K562 (cell line): ENCODE measurements around the gene LYRM1. TPM values are rescaled to one million over a fixed set of nuclear protein-coding genes. Genes with fewer than 3 reads are reported as not detected.
A peak's percentile ranks its signal among the peaks of the same experiment; 100 is the strongest.

Experiments
- CHAMP1 ChIP-seq: fragments of 450-650 bp; IDR thresholded peaks from 2 replicates; pipeline ENCODE4 v1.6.1; 2016; ENCODE audit warnings: mild to moderate bottlenecking
- E2F3 ChIP-seq: fragments of 250-450 bp; sonication (Bioruptor Pico); IDR thresholded peaks from 2 replicates; pipeline ENCODE4 v1.4.0; 2020; ENCODE audit warnings: mild to moderate bottlenecking
- FIP1L1 ChIP-seq: fragments of 200-400 bp; formaldehyde crosslinking; IDR thresholded peaks from 2 replicates; pipeline ENCODE4 v1.6.1; 2018; ENCODE audit warnings: mild to moderate bottlenecking, low read depth, low read length; ENCODE audit not compliant: poor library complexity, severe bottlenecking
- HDAC2 ChIP-seq: fragments of 450-650 bp; IDR thresholded peaks from 2 replicates; pipeline ENCODE4 v1.6.1; 2016; ENCODE audit warnings: mild to moderate bottlenecking
- HDAC3 ChIP-seq: fragments of 450-650 bp; IDR thresholded peaks from 2 replicates; pipeline ENCODE4 v1.6.1; 2018; ENCODE audit warnings: borderline replicate concordance, mild to moderate bottlenecking, moderate library complexity; ENCODE audit not compliant: partially characterized antibody
- HDAC8 ChIP-seq: fragments of 450-650 bp; IDR thresholded peaks from 2 replicates; pipeline ENCODE4 v1.6.1; 2016; ENCODE audit warnings: mild to moderate bottlenecking, missing genetic modification characterization, moderate library complexity, missing compliant biosample characterization
- HMG20A ChIP-seq: fragments of 450-650 bp; formaldehyde crosslinking; conservative IDR thresholded peaks from 2 replicates; pipeline ENCODE4 v1.4.0; 2020; ENCODE audit warnings: mild to moderate bottlenecking, mixed read lengths
- HNRNPLL ChIP-seq: fragments of 200-400 bp; formaldehyde crosslinking; IDR thresholded peaks from 2 replicates; pipeline ENCODE4 v1.6.1; 2017; ENCODE audit warnings: low read length, low read depth, mild to moderate bottlenecking; ENCODE audit not compliant: poor library complexity, severe bottlenecking
- NBN ChIP-seq: fragments of 450-650 bp; IDR thresholded peaks from 2 replicates; pipeline ENCODE4 v1.6.1; 2016; ENCODE audit warnings: low read depth, mild to moderate bottlenecking
- NCOA2 ChIP-seq, 2 experiments: fragments of 450-650 bp; IDR thresholded peaks; 2 replicates each; pipeline ENCODE4 v1.6.1; 2018; ENCODE audit warnings: mild to moderate bottlenecking in 2 of 2, moderate library complexity in 1 of 2; ENCODE audit not compliant: partially characterized antibody in 2 of 2
- PPARD ChIP-seq: fragments of 250-450 bp; sonication (Bioruptor Pico); IDR thresholded peaks from 2 replicates; pipeline ENCODE4 v1.8.0; 2022; ENCODE audit warnings: inconsistent platforms, mild to moderate bottlenecking, moderate library complexity
- TBP ChIP-seq: optimal IDR thresholded peaks from 2 replicates; pipeline ENCODE3; 2011; ENCODE audit warnings: low read depth, low read length, improper control_type of control experiment
- U2AF1 ChIP-seq: fragments of 200-400 bp; formaldehyde crosslinking; optimal IDR thresholded peaks from 2 replicates; pipeline ENCODE3; 2017; ENCODE audit warnings: mild to moderate bottlenecking, low read depth, low read length, moderate library complexity
- U2AF2 ChIP-seq: fragments of 200-400 bp; formaldehyde crosslinking; optimal IDR thresholded peaks from 2 replicates; pipeline ENCODE3; 2017; ENCODE audit warnings: low read depth, mild to moderate bottlenecking, low read length
- USF1 ChIP-seq: sonication (generic); formaldehyde crosslinking; IDR thresholded peaks from 2 replicates; pipeline ENCODE4 v1.9.0; 2022; ENCODE audit warnings: mild to moderate bottlenecking, missing genetic modification reagents
- ZHX1 ChIP-seq: fragments of 150-350 bp; conservative IDR thresholded peaks from 2 replicates; pipeline ENCODE4 v1.6.1; 2014; ENCODE audit warnings: low read length
- ZNF263 ChIP-seq: sonication (generic); formaldehyde crosslinking; IDR thresholded peaks from 2 replicates; pipeline ENCODE4 v1.8.0; 2022; ENCODE audit warnings: mild to moderate bottlenecking, missing genetic modification reagents, borderline replicate concordance
- ZNF354B ChIP-seq: fragments of 250-450 bp; sonication (Bioruptor Pico); IDR thresholded peaks from 2 replicates; pipeline ENCODE4 v1.4.0; 2020
- ZNF766 ChIP-seq: fragments of 200-800 bp; sonication (Bioruptor generic); conservative IDR thresholded peaks from 2 replicates; pipeline ENCODE4 v1.6.1; 2016; ENCODE audit warnings: missing genetic modification characterization, missing compliant biosample characterization
- ZZZ3 ChIP-seq: fragments of 450-650 bp; IDR thresholded peaks from 2 replicates; pipeline ENCODE4 v1.6.1; 2016; ENCODE audit warnings: antibody characterized with exemption, mild to moderate bottlenecking, moderate library complexity
- polyA plus RNA-seq, 8 experiments: library from polyadenylated mRNA; depleted of rRNA in 4 of 8; stranded (reverse) in 5 of 8; unstranded in 3 of 8; fragments of >200 nt; fragmentation: Nextera tagmentation in 2 of 8; fragmentation: Illumina TruSeq in 1 of 8; extraction: Ambion mirVana in 2 of 8; extraction: Trizol in 1 of 8; gene quantifications; 2 replicates each; pipeline versions ENCODE4 v1.2.1 to v1.2.3, GENCODE V29; 2011 to 2014; ENCODE audit warnings: inconsistent platforms in 1 of 8, missing spikeins in 1 of 8
- total RNA-seq, 7 experiments: library from RNA; depleted of rRNA in 6 of 7; stranded (reverse); fragments of >200 nt in 6 of 7; fragmentation: Illumina TruSeq in 2 of 7; extraction: Trizol in 2 of 7; gene quantifications; 2 replicates each; pipeline versions ENCODE4 v1.2.1 to v1.2.3, GENCODE V29; 2011 to 2021; ENCODE audit warnings: low replicate concordance in 1 of 7

Gene LYRM1
- total and polyA plus RNA-seq, 9 of the 15 experiments (the other 6 are each of a cell fraction or from before 2014, with no cell fraction given) = 17.5 to 44.1 (median 32.7) TPM

GRCh38 chr16:20886320-20886719, 14.3 kb upstream of the LYRM1 start (continued):
- no peak for TF ChIP-seq CHAMP1
- no peak for TF ChIP-seq ZNF354B (CRISPR knock-in tag)
- no peak for TF ChIP-seq NCOA2 (IDR thresholded peaks at IDR 0.05; ENCODE audit: partially characterized antibody in 2 of 2)
- TF ChIP-seq ZNF263 (CRISPR knock-in tag) = no peak
- no peak for TF ChIP-seq HDAC8 (tag)
- TF ChIP-seq HNRNPLL = no peak
- no peak for TF ChIP-seq E2F3 (CRISPR knock-in tag)
- no peak for TF ChIP-seq USF1
- no peak for TF ChIP-seq NBN
- no peak for TF ChIP-seq U2AF2
- no peak for TF ChIP-seq U2AF1
- TF ChIP-seq PPARD (CRISPR knock-in tag) = no peak
- TF ChIP-seq ZZZ3 = no peak
- peak; percentile 78 for TF ChIP-seq ZNF766 (CRISPR knock-in tag)
- TF ChIP-seq HDAC3 = no peak
- TF ChIP-seq HMG20A (CRISPR knock-in tag) = no peak
- TF ChIP-seq HDAC2 = no peak
- TF ChIP-seq TBP = no peak
- no peak for TF ChIP-seq FIP1L1
- TF ChIP-seq ZHX1 = no peak
